ENCODE data around the gene TUBGCP6.

DNA sequence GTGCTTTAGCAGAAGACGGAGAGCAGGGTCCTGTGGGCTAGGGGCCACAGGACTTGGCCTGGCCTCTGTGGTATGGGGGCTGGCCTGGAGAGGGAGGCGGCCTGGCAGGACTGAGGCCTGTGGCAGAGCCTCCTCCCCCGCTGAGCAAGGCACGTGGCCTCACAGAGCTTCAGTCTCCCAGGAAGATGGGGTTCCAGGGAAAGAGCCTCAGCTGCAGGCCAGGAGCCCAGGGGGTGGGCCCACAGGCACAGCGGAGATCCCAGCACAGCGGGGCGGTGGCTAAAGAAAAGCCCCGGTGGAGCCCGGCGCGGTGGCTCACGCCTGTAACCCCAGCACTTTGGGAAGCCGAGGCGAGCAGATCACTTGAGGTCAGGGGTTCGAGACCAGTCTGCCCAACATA lies 14.5 kb upstream of the TUBGCP6 start:
- TF ChIP-seq, protein P1, sequence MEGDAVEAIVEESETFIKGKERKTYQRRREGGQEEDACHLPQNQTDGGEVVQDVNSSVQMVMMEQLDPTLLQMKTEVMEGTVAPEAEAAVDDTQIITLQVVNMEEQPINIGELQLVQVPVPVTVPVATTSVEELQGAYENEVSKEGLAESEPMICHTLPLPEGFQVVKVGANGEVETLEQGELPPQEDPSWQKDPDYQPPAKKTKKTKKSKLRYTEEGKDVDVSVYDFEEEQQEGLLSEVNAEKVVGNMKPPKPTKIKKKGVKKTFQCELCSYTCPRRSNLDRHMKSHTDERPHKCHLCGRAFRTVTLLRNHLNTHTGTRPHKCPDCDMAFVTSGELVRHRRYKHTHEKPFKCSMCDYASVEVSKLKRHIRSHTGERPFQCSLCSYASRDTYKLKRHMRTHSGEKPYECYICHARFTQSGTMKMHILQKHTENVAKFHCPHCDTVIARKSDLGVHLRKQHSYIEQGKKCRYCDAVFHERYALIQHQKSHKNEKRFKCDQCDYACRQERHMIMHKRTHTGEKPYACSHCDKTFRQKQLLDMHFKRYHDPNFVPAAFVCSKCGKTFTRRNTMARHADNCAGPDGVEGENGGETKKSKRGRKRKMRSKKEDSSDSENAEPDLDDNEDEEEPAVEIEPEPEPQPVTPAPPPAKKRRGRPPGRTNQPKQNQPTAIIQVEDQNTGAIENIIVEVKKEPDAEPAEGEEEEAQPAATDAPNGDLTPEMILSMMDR (IDR thresholded peaks at IDR 0.05): no peak
- TF ChIP-seq EZH2 (IDR thresholded peaks at IDR 0.05; ENCODE audit: borderline replicate concordance, insufficient read depth, low read depth, low read length, poor library complexity, severe bottlenecking): no peak

All from B cell (primary cell).